Measurements from ENCODE around the gene DGKD.
A peak's percentile ranks its signal among the peaks of the same experiment; 100 is the strongest.

DGKD gene

GRCh38 chr2:233399306-233400225 lies 45.3 kb downstream of the DGKD start:
- no peaks in the 10 kb centered on the region for H3K27me3 ChIP-seq (ENCODE audit: insufficient read depth, insufficient read length)
- H3K36me3 ChIP-seq (ENCODE audit: insufficient read depth, insufficient read length, low read length) = peaks cover 3% of the 10 kb centered on the region
- no peak overlapping the region for H3K9ac ChIP-seq (ENCODE audit: insufficient read length, low read depth)
- no peak for DNase-seq (ENCODE audit: low read depth, low spot score)
- H3K9me3 ChIP-seq (ENCODE audit: insufficient read depth, low read length) = no peaks in the 10 kb centered on the region
- no peak for TF ChIP-seq YY1 (IDR thresholded peaks at IDR 0.05; ENCODE audit: insufficient read depth, insufficient read length)
- TF ChIP-seq SUZ12 (IDR thresholded peaks at IDR 0.05; ENCODE audit: extremely low read depth, insufficient read depth, insufficient read length) = no peak
- no peak for TF ChIP-seq ZNF274 (IDR thresholded peaks at IDR 0.05; ENCODE audit: low read depth, low read length)
- peaks cover 9% of the 10 kb centered on the region for H3K4me1 ChIP-seq (ENCODE audit: insufficient read depth, insufficient read length)
- no peak overlapping the region for H3K4me3 ChIP-seq (ENCODE audit: insufficient read length, low read depth)

GRCh38 chr2:233400341-233400740 lies 46.0 kb downstream of the DGKD start:
- TF ChIP-seq SUZ12 (IDR thresholded peaks at IDR 0.05; ENCODE audit: extremely low read depth, insufficient read depth, insufficient read length) (no peak), ZNF274 (IDR thresholded peaks at IDR 0.05; ENCODE audit: low read depth, low read length) (no peak)
- Histone ChIP-seq H3K9ac (ENCODE audit: insufficient read length, low read depth) (no peak overlapping the region), H3K4me1 (ENCODE audit: insufficient read depth, insufficient read length) (peaks cover 9% of the 10 kb centered on the region), H3K9me3 (ENCODE audit: insufficient read depth, low read length) (no peaks in the 10 kb centered on the region), H3K4me3 (ENCODE audit: insufficient read length, low read depth) (no peak overlapping the region), H3K27me3 (ENCODE audit: insufficient read depth, insufficient read length) (no peaks in the 10 kb centered on the region), H3K36me3 (ENCODE audit: insufficient read depth, insufficient read length, low read length) (peaks cover 6% of the 10 kb centered on the region)
- DNase-seq (ENCODE audit: low read depth, low spot score) = no peak

GRCh38 chr2:233400961-233401360 lies 46.7 kb downstream of the DGKD start:
- Histone ChIP-seq H3K36me3 (ENCODE audit: insufficient read depth, insufficient read length, low read length) (peaks cover 6% of the 10 kb centered on the region), H3K9me3 (ENCODE audit: insufficient read depth, low read length) (no peaks in the 10 kb centered on the region), H3K4me3 (ENCODE audit: insufficient read length, low read depth) (no peak overlapping the region), H3K4me1 (ENCODE audit: insufficient read depth, insufficient read length) (peaks cover 7% of the 10 kb centered on the region), H3K9ac (ENCODE audit: insufficient read length, low read depth) (no peak overlapping the region), H3K27me3 (ENCODE audit: insufficient read depth, insufficient read length) (no peaks in the 10 kb centered on the region)
- DNase-seq (ENCODE audit: low read depth, low spot score) = no peak
- TF ChIP-seq ZNF274 (IDR thresholded peaks at IDR 0.05; ENCODE audit: low read depth, low read length) (no peak), YY1 (IDR thresholded peaks at IDR 0.05; ENCODE audit: insufficient read depth, insufficient read length) (no peak), SUZ12 (IDR thresholded peaks at IDR 0.05; ENCODE audit: extremely low read depth, insufficient read depth, insufficient read length) (no peak)

- no peaks in the 10 kb centered on the region for H3K27me3 ChIP-seq (ENCODE audit: insufficient read depth, insufficient read length)
- H3K4me3 ChIP-seq (ENCODE audit: insufficient read length, low read depth) = no peak overlapping the region
- H3K36me3 ChIP-seq (ENCODE audit: insufficient read depth, insufficient read length, low read length) = peaks cover 6% of the 10 kb centered on the region
- no peak for DNase-seq (ENCODE audit: low read depth, low spot score)
- no peak overlapping the region for H3K9ac ChIP-seq (ENCODE audit: insufficient read length, low read depth)
- no peak for TF ChIP-seq ZNF274 (IDR thresholded peaks at IDR 0.05; ENCODE audit: low read depth, low read length)
- no peak for TF ChIP-seq SUZ12 (IDR thresholded peaks at IDR 0.05; ENCODE audit: extremely low read depth, insufficient read depth, insufficient read length)
- no peak for TF ChIP-seq YY1 (IDR thresholded peaks at IDR 0.05; ENCODE audit: insufficient read depth, insufficient read length)
- peaks cover 7% of the 10 kb centered on the region for H3K4me1 ChIP-seq (ENCODE audit: insufficient read depth, insufficient read length)
- H3K9me3 ChIP-seq (ENCODE audit: insufficient read depth, low read length) = no peaks in the 10 kb centered on the region
Observed at GRCh38 chr2:233402346-233402745, 48.1 kb downstream of the DGKD start.

- H3K27me3 ChIP-seq (ENCODE audit: insufficient read depth, insufficient read length) = no peaks in the 10 kb centered on the region
- peaks cover 7% of the 10 kb centered on the region for H3K4me1 ChIP-seq (ENCODE audit: insufficient read depth, insufficient read length)
- H3K9me3 ChIP-seq (ENCODE audit: insufficient read depth, low read length) = no peaks in the 10 kb centered on the region
- peaks cover 6% of the 10 kb centered on the region for H3K36me3 ChIP-seq (ENCODE audit: insufficient read depth, insufficient read length, low read length)
- H3K9ac ChIP-seq (ENCODE audit: insufficient read length, low read depth) = no peak overlapping the region
- no peak overlapping the region for H3K4me3 ChIP-seq (ENCODE audit: insufficient read length, low read depth)
- TF ChIP-seq ZNF274 (IDR thresholded peaks at IDR 0.05; ENCODE audit: low read depth, low read length) = no peak
- no peak for DNase-seq (ENCODE audit: low read depth, low spot score)
Observed at GRCh38 chr2:233402789-233403188, 48.5 kb downstream of the DGKD start.

- Histone ChIP-seq H3K9me3 (ENCODE audit: insufficient read depth, low read length) (no peaks in the 10 kb centered on the region), H3K4me3 (ENCODE audit: insufficient read length, low read depth) (no peak overlapping the region), H3K27me3 (ENCODE audit: insufficient read depth, insufficient read length) (no peaks in the 10 kb centered on the region), H3K4me1 (ENCODE audit: insufficient read depth, insufficient read length) (peaks cover 7% of the 10 kb centered on the region), H3K36me3 (ENCODE audit: insufficient read depth, insufficient read length, low read length) (peaks cover 6% of the 10 kb centered on the region), H3K9ac (ENCODE audit: insufficient read length, low read depth) (no peak overlapping the region)
- TF ChIP-seq ZNF274 (IDR thresholded peaks at IDR 0.05; ENCODE audit: low read depth, low read length) (no peak), SUZ12 (IDR thresholded peaks at IDR 0.05; ENCODE audit: extremely low read depth, insufficient read depth, insufficient read length) (no peak), YY1 (IDR thresholded peaks at IDR 0.05; ENCODE audit: insufficient read depth, insufficient read length) (no peak)
- DNase-seq (ENCODE audit: low read depth, low spot score) = peak; percentile 25
Observed at GRCh38 chr2:233404222-233404621, 49.9 kb downstream of the DGKD start.

GRCh38 chr2:233406865-233407264 lies 52.6 kb downstream of the DGKD start:
- TF ChIP-seq YY1 (IDR thresholded peaks at IDR 0.05; ENCODE audit: insufficient read depth, insufficient read length) (no peak), ZNF274 (IDR thresholded peaks at IDR 0.05; ENCODE audit: low read depth, low read length) (no peak), SUZ12 (IDR thresholded peaks at IDR 0.05; ENCODE audit: extremely low read depth, insufficient read depth, insufficient read length) (no peak)
- peaks cover 4% of the 10 kb centered on the region for H3K36me3 ChIP-seq (ENCODE audit: insufficient read depth, insufficient read length, low read length)

More at GRCh38 chr2:233406865-233407264, 52.6 kb downstream of the DGKD start:
- no peak for DNase-seq (ENCODE audit: low read depth, low spot score)
- Histone ChIP-seq H3K4me1 (ENCODE audit: insufficient read depth, insufficient read length) (no peaks in the 10 kb centered on the region), H3K4me3 (ENCODE audit: insufficient read length, low read depth) (no peak overlapping the region), H3K9ac (ENCODE audit: insufficient read length, low read depth) (no peak overlapping the region), H3K9me3 (ENCODE audit: insufficient read depth, low read length) (peaks cover 12% of the 10 kb centered on the region), H3K27me3 (ENCODE audit: insufficient read depth, insufficient read length) (no peaks in the 10 kb centered on the region)

Measured in NT2/D1 (cell line).